ENCODE measurements around the gene EPC2. TPM values are rescaled to one million over a fixed set of nuclear protein-coding genes. Genes with fewer than 3 reads are reported as not detected.
"Not testable (repeated sequence)": the region's sequence is repeated elsewhere in the genome, so short reads cannot be mapped to it uniquely, and the experiment has no call there.

EPC2 gene
- total RNA-seq, 1 experiment from 2014 or later: 13.8 TPM

DNA sequence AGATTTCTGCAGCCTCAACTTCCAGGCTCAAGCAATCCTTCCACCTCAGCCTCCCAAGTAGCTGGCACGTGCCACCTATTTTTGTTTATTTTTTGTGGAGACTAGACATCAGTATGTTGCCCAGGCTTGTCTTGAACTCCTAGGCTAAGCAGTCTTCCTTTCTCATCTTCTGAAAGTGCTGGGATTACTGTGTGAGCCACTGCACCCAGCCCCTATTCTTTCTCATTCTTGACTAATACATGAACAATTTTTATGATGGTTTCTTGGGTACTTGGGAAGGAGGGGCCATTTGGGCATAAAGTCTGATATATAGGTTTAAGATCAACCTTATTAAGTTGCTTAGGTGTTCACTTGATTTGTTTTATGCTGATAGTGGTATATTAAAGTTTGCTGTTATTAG is 26.2 kb downstream of the EPC2 start:
- DNase-seq (ENCODE audit: low read depth): peak; percentile 49

DNA sequence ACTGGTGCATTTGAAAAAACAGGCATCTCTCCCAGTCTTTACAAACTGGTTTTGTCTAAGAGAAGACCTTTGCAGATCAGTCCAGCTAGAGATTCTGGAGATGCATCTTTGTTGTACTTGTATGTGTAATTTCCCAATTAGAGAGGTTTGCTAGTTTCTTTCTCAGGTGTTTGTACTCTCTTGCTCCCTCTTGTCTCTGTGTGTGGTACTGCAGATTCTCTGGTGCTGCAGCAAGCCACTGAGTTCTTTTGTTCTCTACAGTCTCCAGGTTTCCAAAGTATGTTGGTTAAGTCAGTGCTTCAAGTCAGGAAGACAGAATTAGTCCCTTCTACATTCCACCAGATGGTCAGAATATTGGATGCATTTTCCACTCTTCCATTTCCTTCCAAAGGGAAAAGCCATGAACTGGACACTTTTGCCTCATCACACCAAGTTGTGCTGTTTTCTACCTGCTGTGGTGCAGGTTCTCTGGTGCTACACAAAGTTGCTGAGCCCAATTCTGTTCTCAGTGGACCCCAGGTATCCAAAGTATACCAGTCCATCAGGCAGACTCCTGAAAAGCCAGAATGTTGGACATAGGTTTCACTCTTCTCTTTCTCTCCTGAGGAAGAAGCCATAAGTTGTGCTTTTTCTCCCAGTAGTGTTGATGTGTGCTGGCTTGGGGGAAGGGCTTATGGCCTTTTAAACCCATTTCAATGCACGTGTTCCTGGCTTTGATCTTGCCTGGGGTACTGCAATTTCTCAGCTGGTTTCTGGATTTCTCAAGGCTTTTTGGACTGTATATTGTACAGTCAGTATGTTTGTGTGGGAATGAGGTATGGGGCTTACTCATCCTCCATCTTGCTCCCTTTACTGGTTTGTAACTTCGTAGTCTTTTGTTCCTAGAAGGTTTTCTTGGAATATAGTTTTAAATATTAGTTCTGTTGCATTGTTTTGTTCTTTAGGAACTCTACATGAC is 29.8 kb downstream of the EPC2 start:
- DNase-seq (ENCODE audit: low read depth): no peak

DNA sequence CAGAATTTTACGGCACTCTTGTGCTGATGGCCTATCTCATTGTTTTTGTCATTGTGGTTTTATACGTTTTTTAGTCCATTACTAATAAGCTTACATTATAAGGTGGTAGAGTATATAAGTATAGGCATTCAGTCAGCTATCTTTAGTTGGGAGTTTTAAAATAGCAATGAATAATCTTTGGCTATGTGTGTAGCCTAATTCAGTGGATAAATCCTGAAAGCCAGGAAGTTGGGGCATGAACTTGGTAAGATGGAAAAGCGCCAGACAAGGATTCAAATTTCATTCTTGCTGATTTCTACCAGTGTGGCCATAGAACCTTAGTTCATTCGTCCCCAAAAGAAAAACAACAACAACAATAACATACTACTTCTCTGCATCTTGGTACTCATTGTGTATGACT is 31.2 kb downstream of the EPC2 start:
- peak; percentile 47 for DNase-seq (ENCODE audit: low read depth)

- not testable (repeated sequence) for DNase-seq (ENCODE audit: low read depth)
Observed at GRCh38 chr2:148678302-148679179, 34.0 kb downstream of the EPC2 start.

DNA sequence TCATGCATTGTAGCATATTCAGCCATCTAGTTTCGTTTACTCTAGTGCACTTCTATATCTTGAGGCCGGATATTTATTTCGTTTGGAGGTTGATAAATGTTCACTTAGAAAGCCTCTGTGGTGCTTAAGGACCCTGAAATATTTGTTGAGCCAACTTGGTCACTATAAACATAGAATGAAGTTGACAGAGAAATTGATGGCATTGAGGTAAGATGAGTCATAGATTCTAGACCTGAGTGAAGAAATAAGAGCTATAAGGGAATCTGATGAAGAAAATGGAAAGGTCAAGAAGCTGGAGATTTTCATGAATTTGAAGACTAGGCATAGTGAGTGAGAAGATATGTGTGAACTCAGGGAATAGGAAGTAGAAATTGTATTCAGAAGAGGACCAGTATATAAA is 35.9 kb downstream of the EPC2 start:
- DNase-seq (ENCODE audit: low read depth): no peak

- DNase-seq (ENCODE audit: low read depth): no peak
Observed at GRCh38 chr2:148681443-148681842, 36.9 kb downstream of the EPC2 start.

DNA sequence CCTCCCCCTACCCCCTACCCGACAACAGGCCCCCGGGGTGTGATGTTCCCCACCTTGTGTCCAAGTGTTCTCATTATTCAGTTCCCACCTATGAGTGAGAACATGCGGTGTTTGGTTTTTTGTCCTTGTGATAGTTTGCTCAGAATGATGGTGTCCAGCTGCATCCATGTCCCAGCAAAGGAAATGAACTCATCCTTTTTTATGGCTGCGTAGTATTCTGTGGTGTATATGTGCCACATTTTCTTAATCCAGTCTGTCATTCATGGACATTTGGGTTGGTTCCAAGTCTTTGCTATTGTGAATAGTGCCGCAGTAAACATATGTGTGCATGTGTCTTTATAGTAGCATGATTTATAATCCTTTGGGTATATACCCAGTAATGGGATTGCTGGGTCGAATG is 37.3 kb downstream of the EPC2 start:
- DNase-seq (ENCODE audit: low read depth): not testable (repeated sequence)

GRCh38 chr2:148684507-148684906 is 40.0 kb downstream of the EPC2 start:
- DNase-seq (ENCODE audit: low read depth): no peak

GRCh38 chr2:148687543-148687942 is 43.0 kb downstream of the EPC2 start:
- no peak for DNase-seq (ENCODE audit: low read depth)

DNA sequence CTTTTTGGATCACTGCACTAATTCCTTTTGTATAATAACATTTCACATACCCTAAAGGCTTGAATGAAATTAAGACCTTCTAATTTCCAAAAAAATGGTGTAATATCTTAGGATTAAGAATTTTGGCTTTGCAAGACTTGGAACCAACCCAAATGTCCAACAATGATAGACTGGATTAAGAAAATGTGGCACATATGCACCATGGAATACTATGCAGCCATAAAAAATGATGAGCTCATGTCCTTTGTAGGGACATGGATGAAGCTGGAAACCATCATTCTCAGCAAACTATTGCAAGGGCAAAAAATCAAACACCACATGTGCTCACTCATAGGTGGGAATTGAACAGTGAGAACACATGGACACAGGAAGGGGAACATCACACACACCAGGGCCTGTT is 43.5 kb downstream of the EPC2 start:
- not testable (repeated sequence) for DNase-seq (ENCODE audit: low read depth)

- DNase-seq (ENCODE audit: low read depth): no peak
Observed at GRCh38 chr2:148696985-148697384, 52.4 kb downstream of the EPC2 start.

- no peak for DNase-seq (ENCODE audit: low read depth)
Observed at GRCh38 chr2:148699830-148700229, 55.3 kb downstream of the EPC2 start.

- no peak for DNase-seq (ENCODE audit: low read depth)
Observed at GRCh38 chr2:148701039-148701438, 56.5 kb downstream of the EPC2 start.

DNA sequence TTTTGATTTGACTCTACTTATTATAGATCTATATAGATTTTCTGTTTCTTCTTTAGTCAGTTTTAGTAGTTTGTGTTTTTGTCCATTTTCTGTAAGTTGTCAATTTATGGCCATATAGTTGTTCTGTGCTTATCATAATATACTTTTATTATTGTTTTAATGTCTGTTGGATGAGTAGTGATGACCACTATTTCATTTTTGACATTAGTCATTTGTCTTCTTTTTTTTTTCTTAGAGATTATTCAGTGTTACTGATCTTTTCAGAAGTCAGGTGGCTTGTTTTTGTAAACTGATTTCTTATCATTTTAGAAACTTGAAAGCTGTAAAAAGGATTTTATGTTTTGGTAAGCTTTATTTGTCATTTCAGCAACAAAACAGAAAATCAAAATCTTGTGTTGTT is 57.3 kb downstream of the EPC2 start:
- no peak for DNase-seq (ENCODE audit: low read depth)

GRCh38 chr2:148702475-148702874 is 57.9 kb downstream of the EPC2 start:
- DNase-seq (ENCODE audit: low read depth): peak; percentile 21

- DNase-seq (ENCODE audit: low read depth): no peak
Observed at GRCh38 chr2:148704247-148704646, 59.7 kb downstream of the EPC2 start.

DNA sequence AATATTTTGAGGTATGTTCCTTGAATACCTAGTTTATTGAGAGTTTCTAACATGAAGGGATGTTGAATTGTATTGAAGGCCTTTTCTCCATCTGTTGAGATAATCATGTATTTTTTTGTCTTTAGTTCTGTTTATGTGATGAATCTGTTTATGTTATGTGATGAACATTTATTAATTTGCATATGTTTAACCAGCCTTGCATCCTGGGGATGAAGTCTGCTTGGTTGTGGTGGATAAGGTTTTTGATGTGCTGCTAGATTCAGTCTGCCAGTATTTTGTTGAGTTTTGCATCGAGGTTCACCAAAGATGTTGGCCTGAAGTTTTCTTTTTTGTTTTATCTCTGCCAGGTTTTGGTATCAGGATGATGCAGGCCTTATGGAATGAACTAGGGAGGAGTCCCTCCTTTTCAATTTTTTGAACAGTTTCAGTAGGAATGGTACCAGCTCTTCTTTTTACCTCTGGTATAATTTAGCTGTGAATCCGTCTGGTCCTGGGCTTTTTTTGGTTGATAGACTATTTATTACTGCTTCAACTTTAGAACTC is 71.9 kb downstream of the EPC2 start:
- no peak for DNase-seq (ENCODE audit: low read depth)

DNA sequence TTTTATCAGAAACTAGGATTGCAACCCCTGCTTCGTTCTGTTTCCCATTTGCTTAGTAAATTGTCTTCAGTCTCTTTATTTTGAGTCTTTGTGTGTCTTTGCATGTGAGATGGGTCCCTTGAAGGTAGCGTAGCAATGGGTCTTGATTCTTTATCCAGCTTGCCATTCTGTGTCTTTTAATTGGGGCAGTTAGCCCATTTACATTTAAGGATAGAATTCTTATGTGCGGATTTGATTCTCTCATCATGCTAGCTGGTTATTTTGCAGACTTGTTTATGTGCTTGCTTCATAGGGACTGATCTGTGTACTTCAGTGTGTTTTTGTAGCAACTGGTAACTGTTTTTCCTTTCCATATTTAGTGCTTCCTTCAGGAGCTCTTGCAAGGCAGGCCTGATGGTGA is 73.5 kb downstream of the EPC2 start:
- DNase-seq (ENCODE audit: low read depth): no peak

GRCh38 chr2:148719195-148719749 is 74.7 kb downstream of the EPC2 start:
- DNase-seq (ENCODE audit: low read depth): no peak

- DNase-seq (ENCODE audit: low read depth): no peak
Observed at GRCh38 chr2:148719941-148720436, 75.4 kb downstream of the EPC2 start.

DNA sequence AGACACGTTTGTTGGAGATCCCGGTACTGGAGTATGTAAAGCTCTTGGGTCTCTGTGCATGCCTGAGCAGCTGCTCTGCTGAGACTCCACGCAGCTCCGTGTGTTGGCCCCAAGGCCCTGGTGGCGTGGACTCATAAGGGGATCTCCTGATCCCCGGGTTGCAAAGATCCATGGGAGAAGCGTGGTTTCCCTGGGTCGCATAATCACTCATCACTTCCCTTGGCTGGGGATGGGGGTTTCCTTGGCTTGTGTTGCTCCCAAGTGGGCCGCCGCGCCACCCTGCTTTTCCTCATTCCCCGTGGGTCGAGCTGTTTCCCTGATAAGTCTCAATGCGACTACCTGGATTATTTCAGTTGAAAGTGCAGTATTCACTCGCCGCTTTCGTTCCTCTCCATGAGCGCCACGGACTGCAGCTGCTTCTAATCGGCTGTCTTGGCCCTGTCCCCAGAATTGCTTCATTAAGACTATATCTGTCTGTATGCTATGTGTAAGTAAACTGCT is 76.0 kb downstream of the EPC2 start:
- DNase-seq (ENCODE audit: low read depth): no peak

Measured in LHCN-M2 (cell line).